Fibroblast of villous mesenchyme (primary cell): ENCODE data around the gene KANSL1L. TPM values are rescaled to one million over a fixed set of nuclear protein-coding genes. Genes with fewer than 3 reads are reported as not detected.
A peak's percentile ranks its signal among the peaks of the same experiment; 100 is the strongest.

ENCODE experiments used
- DNase-seq: peaks from one replicate; pipeline ENCODE4 v3.0.0-alpha.2; 2010; ENCODE audit warnings: low read depth
- H3K4me3 ChIP-seq: 2 replicates; pipeline ENCODE4 v1.5.1; 2011; ENCODE audit warnings: low read depth, mild to moderate bottlenecking, low read length
- CTCF ChIP-seq: IDR thresholded peaks from 2 replicates; pipeline ENCODE4 v1.5.1; 2012; ENCODE audit warnings: low read depth, mild to moderate bottlenecking, low read length; ENCODE audit not compliant: insufficient read depth
- total RNA-seq: library from RNA; depleted of rRNA; stranded (reverse); fragments of >200 nt; gene quantifications from 2 replicates; pipeline ENCODE4 v1.2.3, GENCODE V29; 2012

KANSL1L gene
- 18.0 and 28.1 TPM in 2 replicates for total RNA-seq

DNA sequence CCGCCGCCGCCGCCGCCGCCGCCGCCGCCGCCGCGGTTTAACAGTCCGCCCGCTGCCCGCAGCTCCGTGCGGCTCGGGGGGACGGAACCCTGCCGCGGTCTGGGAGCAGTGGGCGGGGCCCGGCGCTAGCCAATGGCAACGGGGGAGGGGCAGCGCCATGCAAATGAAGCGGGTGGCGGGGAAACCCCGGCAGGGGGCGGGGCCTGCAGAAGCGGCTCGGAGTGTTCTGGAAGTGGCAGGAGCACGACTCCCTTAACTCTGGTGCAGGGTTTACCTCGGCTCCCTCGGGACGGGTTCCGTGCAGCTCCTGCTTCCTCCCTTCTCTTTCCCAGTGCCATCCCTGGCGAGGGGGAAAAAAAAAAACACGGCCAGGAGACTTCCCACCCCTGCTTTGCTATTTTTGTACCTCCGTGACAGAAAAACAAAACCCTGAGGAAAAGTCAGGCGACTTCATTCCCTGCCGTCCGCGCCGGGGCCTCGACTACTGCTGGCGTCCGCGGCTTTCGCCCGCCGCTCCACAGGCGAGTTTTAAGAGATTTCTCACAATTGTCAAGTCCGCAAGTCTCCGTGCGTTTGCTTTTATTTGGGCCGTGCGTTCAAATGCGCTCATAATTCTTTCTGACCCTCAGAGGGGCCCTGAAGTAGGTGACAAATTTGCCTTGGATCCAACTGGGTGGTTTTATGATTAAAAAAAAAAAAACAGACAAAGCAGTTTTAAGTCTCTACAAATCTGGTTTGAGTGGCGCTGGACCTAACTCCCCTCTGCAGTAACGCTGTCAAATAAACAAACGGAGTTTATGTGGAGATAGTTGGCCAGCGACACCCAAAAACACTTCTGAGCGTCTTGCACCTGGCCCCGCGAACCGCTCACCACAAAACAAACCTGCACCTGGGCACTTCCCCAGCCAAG, at the start of gene KANSL1L:
TSS of gene KANSL1L (minus strand) at position 101 of the 910 bp plus-strand sequence. CDS start 16,827 bp downstream, outside the sequence.
- no peak for TF ChIP-seq CTCF
- peak within 1 kb of the TSS; percentile 80 for H3K4me3 ChIP-seq
- peak; percentile 96 for DNase-seq

- TF ChIP-seq CTCF: no peak
- H3K4me3 ChIP-seq: no peak overlapping the region
- DNase-seq: no peak
Observed at GRCh38 chr2:210215120-210215519, 43.9 kb upstream of the KANSL1L start.

DNA sequence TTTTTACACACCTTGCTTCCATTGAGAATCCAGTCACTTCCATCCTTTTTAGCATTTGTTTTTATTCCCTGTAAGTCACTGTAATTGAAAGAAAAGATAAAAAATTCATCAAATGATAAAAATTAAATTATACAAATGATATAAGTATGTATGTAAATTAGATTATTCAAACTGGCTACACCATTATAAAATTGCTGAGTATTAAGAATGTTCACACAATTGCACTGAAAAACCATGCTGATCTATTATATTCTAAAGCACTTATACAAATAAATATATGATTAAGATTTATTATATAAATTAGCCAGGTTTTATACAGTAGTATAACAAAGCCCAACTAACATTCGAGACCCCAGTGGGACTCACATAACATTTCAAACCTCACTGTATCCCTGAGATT, 39.0 kb upstream of the KANSL1L start:
- no peak for TF ChIP-seq CTCF
- no peak for DNase-seq
- H3K4me3 ChIP-seq: no peak overlapping the region

- TF ChIP-seq CTCF: no peak
- no peak for DNase-seq
- H3K4me3 ChIP-seq: no peak overlapping the region
Observed at GRCh38 chr2:210207929-210208328, 36.7 kb upstream of the KANSL1L start.

DNA sequence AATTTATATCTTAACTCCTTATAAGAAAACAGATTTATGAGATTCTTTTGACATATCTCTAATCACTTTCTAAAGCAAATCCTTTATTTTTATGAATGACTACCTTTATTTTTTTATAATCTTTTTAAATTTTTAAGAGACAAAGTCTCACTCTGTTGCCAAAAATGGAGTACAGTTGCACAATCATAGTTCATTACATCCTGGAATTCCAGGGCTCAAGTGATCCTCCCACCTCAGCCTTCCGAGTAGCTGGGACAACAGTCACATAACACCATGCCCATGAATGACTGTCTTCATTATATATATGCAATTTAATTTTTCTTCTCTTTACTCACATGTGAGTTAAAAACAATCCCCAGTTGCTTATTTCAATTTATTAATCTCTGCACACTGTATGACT, 32.3 kb upstream of the KANSL1L start:
- H3K4me3 ChIP-seq: no peak overlapping the region
- no peak for TF ChIP-seq CTCF
- DNase-seq: no peak

DNA sequence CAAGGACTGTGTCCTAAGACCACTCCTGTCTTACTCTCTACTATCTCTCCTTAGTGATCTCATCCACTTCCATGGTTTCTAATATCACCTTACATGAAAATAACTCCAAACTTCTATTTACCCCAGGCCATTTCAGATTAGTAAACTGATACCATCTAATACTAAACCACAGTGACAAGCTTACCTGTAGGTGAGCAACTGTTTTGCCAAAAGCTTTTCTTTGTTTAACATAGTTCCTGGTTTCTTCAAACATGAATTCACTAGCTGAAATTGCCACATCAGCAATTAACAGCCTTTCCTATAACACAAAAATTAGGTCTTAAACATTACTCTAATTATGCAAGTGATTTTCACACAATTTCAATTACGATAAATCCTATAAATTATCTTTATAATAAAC, 31.9 kb upstream of the KANSL1L start:
- TF ChIP-seq CTCF: no peak
- no peak for DNase-seq
- no peak overlapping the region for H3K4me3 ChIP-seq
